Kidney tubule cell (primary cell): ENCODE measurements around the gene LPIN1.

Source experiments
- DNase-seq: peaks from one replicate; pipeline ENCODE4 v3.0.0-alpha.2; 2018; ENCODE audit warnings: low spot score

Gene LPIN1

GRCh38 chr2:11762799-11763461 lies 16.5 kb downstream of the LPIN1 start:
- no peak for DNase-seq

GRCh38 chr2:11764359-11764758 lies 17.9 kb downstream of the LPIN1 start:
- DNase-seq, result no peak

GRCh38 chr2:11764920-11765319 lies 18.5 kb downstream of the LPIN1 start:
- DNase-seq, result no peak

GRCh38 chr2:11765501-11765900 lies 19.1 kb downstream of the LPIN1 start:
- no peak for DNase-seq

- DNase-seq, result no peak
Observed at GRCh38 chr2:11766016-11766415, 19.6 kb downstream of the LPIN1 start.

- no peak for DNase-seq
Observed at GRCh38 chr2:11767779-11768178, 21.3 kb downstream of the LPIN1 start.

GRCh38 chr2:11768946-11769345 lies 22.5 kb downstream of the LPIN1 start:
- no peak for DNase-seq

GRCh38 chr2:11769516-11769915 lies 23.1 kb downstream of the LPIN1 start:
- DNase-seq, result no peak

- no peak for DNase-seq
Observed at GRCh38 chr2:11770531-11771188, 24.2 kb downstream of the LPIN1 start.

GRCh38 chr2:11771971-11772615 lies 25.7 kb downstream of the LPIN1 start:
- DNase-seq, result no peak

- no peak for DNase-seq
Observed at GRCh38 chr2:11773111-11773510, 26.7 kb downstream of the LPIN1 start.

GRCh38 chr2:11773747-11774525 lies 27.5 kb downstream of the LPIN1 start:
- DNase-seq, result no peak

GRCh38 chr2:11774600-11774999 lies 28.2 kb downstream of the LPIN1 start:
- DNase-seq, result no peak

GRCh38 chr2:11775384-11775783 lies 29.0 kb downstream of the LPIN1 start:
- DNase-seq, result peak; percentile 25

GRCh38 chr2:11777066-11777782 lies 30.8 kb downstream of the LPIN1 start:
- DNase-seq, result no peak

GRCh38 chr2:11777886-11778415 lies 31.5 kb downstream of the LPIN1 start:
- no peak for DNase-seq

GRCh38 chr2:11778416-11778815 lies 32.0 kb downstream of the LPIN1 start:
- DNase-seq, result peak; percentile 12

GRCh38 chr2:11778923-11779757 lies 32.7 kb downstream of the LPIN1 start:
- peak; percentile 75 for DNase-seq

- no peak for DNase-seq
Observed at GRCh38 chr2:11781602-11782001, 35.2 kb downstream of the LPIN1 start.

GRCh38 chr2:11784280-11784679 lies 37.8 kb downstream of the LPIN1 start:
- no peak for DNase-seq
